Peyer's patch (tissue), 4 donors: ENCODE measurements around the gene CIB4. TPM values are rescaled to one million over a fixed set of nuclear protein-coding genes. Genes with fewer than 3 reads are reported as not detected.

ENCODE experiments used
- DNase-seq, 3 donors: peaks; one replicate each; pipeline ENCODE4 v3.0.0-alpha.2; 2017 to 2019
- H3K27ac ChIP-seq, 4 donors: fragments of 200-600 bp; sonication (generic); one replicate each; pipeline ENCODE4 v1.5.1; 2016 to 2019
- H3K27me3 ChIP-seq, 2 donors: fragments of 200-600 bp; sonication (generic); one replicate each; pipeline ENCODE4 v1.5.1; 2019
- H3K36me3 ChIP-seq, 3 donors: fragments of 200-600 bp; sonication (generic); one replicate each; pipeline ENCODE4 v1.5.1; 2016 to 2019
- H3K4me1 ChIP-seq, 4 donors: fragments of 200-600 bp; sonication (generic); one replicate each; pipeline ENCODE4 v1.5.1; 2016 to 2019
- H3K4me3 ChIP-seq, 4 donors: fragments of 200-600 bp; sonication (generic); 1 replicate in 3 of 4; 2 replicates in 1 of 4; pipeline ENCODE4 v1.5.1; 2016 to 2019; ENCODE audit warnings: mild to moderate bottlenecking in 1 of 4
- H3K9me3 ChIP-seq, 4 donors: fragments of 200-600 bp; sonication (generic); one replicate each; pipeline ENCODE4 v1.5.1; 2016 to 2019; ENCODE audit warnings: mild to moderate bottlenecking in 1 of 4
- POLR2A ChIP-seq, 2 donors: fragments of 450-650 bp; IDR thresholded peaks; one replicate each; pipeline ENCODE4 v1.5.1; 2017; ENCODE audit warnings: antibody characterized with exemption in 2 of 2, mild to moderate bottlenecking in 2 of 2, moderate library complexity in 2 of 2
- total RNA-seq, 4 donors: library from RNA; depleted of rRNA; stranded (reverse); fragments of >200 nt; gene quantifications; one replicate each; pipeline ENCODE4 v1.1.0, GENCODE V29; 2016
- TF ChIP-seq, protein P1 (sequence below), 6 experiments: fragments of 450-650 bp in 4 of 6; fragments of 200-600 bp in 2 of 6; sonication (generic) in 1 of 6; IDR thresholded peaks; one replicate each; pipeline ENCODE4 v1.5.1; 2017 to 2019; ENCODE audit warnings: antibody characterized with exemption in 6 of 6, mild to moderate bottlenecking in 3 of 6, moderate library complexity in 1 of 6

Gene CIB4
- total RNA-seq, 4 donors from 2014 or later, result not detected

DNA sequence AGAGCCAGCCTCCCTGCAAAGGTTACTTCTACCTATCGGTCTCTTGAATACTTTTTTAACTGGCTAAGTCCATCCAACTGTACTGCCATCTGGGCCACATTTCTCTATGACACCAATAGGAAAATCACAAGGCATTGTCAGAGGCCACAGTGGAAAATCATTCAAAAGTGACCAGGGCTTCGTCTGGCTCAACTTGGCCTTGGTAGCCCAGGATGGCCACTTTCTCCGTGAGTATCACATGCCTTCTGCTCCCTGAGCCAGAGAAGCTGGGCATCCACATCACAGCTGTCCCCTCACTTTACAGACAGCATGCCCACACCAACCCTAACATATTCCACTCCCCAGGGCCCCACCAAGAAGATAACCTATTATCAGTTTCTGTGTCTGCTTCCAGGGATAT is 5.8 kb downstream of the CIB4 start:
- Histone ChIP-seq H3K4me3 (no peak overlapping the region), H3K36me3 (no peaks in the 10 kb centered on the region), H3K27me3 (no peaks in the 10 kb centered on the region), H3K9me3 (no peaks in the 10 kb centered on the region), H3K27ac (no peak overlapping the region), H3K4me1 (no peaks in the 10 kb centered on the region)
- no peak for DNase-seq
- TF ChIP-seq, protein P1, sequence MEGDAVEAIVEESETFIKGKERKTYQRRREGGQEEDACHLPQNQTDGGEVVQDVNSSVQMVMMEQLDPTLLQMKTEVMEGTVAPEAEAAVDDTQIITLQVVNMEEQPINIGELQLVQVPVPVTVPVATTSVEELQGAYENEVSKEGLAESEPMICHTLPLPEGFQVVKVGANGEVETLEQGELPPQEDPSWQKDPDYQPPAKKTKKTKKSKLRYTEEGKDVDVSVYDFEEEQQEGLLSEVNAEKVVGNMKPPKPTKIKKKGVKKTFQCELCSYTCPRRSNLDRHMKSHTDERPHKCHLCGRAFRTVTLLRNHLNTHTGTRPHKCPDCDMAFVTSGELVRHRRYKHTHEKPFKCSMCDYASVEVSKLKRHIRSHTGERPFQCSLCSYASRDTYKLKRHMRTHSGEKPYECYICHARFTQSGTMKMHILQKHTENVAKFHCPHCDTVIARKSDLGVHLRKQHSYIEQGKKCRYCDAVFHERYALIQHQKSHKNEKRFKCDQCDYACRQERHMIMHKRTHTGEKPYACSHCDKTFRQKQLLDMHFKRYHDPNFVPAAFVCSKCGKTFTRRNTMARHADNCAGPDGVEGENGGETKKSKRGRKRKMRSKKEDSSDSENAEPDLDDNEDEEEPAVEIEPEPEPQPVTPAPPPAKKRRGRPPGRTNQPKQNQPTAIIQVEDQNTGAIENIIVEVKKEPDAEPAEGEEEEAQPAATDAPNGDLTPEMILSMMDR (IDR thresholded peaks at IDR 0.05), result no peak
- TF ChIP-seq POLR2A (IDR thresholded peaks at IDR 0.05), result no peak

- no peaks in the 10 kb centered on the region for H3K9me3 ChIP-seq
- H3K4me1 ChIP-seq, result no peaks in the 10 kb centered on the region
- peak in 1 of 3 donors; percentile 22 for DNase-seq
- TF ChIP-seq POLR2A (IDR thresholded peaks at IDR 0.05), result no peak
- TF ChIP-seq, protein P1 (IDR thresholded peaks at IDR 0.05), result no peak
- H3K36me3 ChIP-seq, result no peaks in the 10 kb centered on the region
- H3K27me3 ChIP-seq, result no peaks in the 10 kb centered on the region
- H3K27ac ChIP-seq, result no peak overlapping the region
- H3K4me3 ChIP-seq, result no peak overlapping the region
These were observed 6.4 kb downstream of the CIB4 start for GRCh38 chr2:26634636-26635230.

- TF ChIP-seq, protein P1 (IDR thresholded peaks at IDR 0.05), result no peak
- no peak for TF ChIP-seq POLR2A (IDR thresholded peaks at IDR 0.05)
- Histone ChIP-seq H3K9me3 (no peaks in the 10 kb centered on the region), H3K4me1 (no peaks in the 10 kb centered on the region), H3K27me3 (no peaks in the 10 kb centered on the region), H3K27ac (no peak overlapping the region), H3K4me3 (no peak overlapping the region), H3K36me3 (no peaks in the 10 kb centered on the region)
- no peak for DNase-seq
These were observed 7.1 kb downstream of the CIB4 start for GRCh38 chr2:26633993-26634595.

DNA sequence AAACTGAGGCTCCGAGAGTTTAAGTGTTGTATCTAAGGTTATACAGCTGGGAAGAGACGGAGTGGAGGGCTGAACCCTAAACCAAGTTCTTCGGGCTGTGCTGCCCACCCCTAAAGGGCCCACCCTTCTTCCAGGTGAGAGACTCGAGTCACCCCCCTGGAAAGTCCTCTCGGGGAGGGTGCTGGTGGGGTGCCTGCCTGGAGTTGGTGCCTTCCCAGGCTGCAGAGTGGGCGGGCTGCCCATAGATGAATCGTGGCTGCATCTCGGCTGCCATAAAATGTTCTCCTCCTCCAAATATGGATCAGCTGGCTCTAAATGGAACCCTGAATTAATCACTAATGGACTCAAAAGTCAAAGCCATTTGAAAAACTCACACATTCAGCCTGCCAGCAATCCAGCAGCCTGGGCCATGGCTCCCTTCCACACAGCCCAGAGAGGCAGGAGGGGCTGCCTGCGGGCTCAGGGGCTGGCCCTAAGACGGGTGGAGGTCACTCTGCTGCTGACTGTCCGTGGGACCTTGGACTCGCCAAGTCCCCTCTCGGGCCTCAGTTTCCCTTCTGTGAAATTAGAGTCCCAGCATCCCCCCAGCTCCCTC is 7.7 kb downstream of the CIB4 start:
- Histone ChIP-seq H3K9me3 (no peaks in the 10 kb centered on the region), H3K36me3 (no peaks in the 10 kb centered on the region), H3K4me3 (no peak overlapping the region), H3K4me1 (no peaks in the 10 kb centered on the region), H3K27me3 (no peaks in the 10 kb centered on the region), H3K27ac (no peak overlapping the region)
- TF ChIP-seq, protein P1 (IDR thresholded peaks at IDR 0.05), result no peak
- no peak for TF ChIP-seq POLR2A (IDR thresholded peaks at IDR 0.05)
- DNase-seq, result peak in 1 of 3 donors; percentile 21

DNA sequence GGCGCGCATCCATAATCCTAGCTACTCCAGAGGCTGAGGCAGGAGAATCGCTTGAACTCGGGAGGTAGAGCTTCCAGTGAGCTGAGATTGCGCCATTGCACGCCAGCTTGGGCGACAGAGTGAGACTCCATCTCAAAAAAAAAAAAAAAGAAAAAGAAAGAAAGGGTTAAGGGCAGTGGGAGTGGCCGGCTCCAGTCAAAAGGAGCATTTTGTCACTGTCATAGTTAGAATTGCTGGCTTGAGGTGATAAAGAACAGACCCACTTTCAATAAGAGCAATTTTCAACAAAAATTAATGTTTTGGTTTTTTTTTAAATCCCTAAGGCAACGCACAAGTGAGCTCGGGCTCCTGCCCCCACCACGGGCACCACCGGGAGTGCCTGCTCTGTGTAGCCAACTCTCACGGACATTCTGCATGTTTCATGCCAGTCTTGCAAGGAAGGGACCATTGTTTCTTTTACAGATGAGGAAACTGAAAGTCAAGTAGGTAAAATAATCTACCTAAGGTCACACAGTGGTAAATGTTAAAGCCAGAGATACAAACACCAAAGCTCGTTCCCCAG is 8.5 kb downstream of the CIB4 start:
- H3K27ac ChIP-seq, result no peak overlapping the region
- H3K9me3 ChIP-seq, result no peaks in the 10 kb centered on the region
- no peaks in the 10 kb centered on the region for H3K4me1 ChIP-seq
- DNase-seq, result no peak
- no peaks in the 10 kb centered on the region for H3K36me3 ChIP-seq
- TF ChIP-seq, protein P1 (IDR thresholded peaks at IDR 0.05), result no peak
- TF ChIP-seq POLR2A (IDR thresholded peaks at IDR 0.05), result no peak
- no peaks in the 10 kb centered on the region for H3K27me3 ChIP-seq
- H3K4me3 ChIP-seq, result no peak overlapping the region
